Mesenchymal stem cell (in vitro differentiated cells and primary cell): ENCODE data around the gene SERTAD2.

Experiments used
- DNase-seq: peaks from one replicate; pipeline ENCODE4 v3.0.0-alpha.2; 2013
- H2AFZ ChIP-seq: one replicate; pipeline ENCODE4 v1.6.1; 2013; ENCODE audit warnings: low read depth, mild to moderate bottlenecking, control low read depth, inconsistent platforms, low read length, moderate library complexity
- H2AK5ac ChIP-seq: 2 replicates; pipeline ENCODE4 v1.6.1; 2013; ENCODE audit warnings: low read length, moderate library complexity, mild to moderate bottlenecking, inconsistent platforms; ENCODE audit not compliant: severe bottlenecking
- H2BK120ac ChIP-seq: one replicate; pipeline ENCODE4 v1.6.1; 2013; ENCODE audit warnings: low read depth, mild to moderate bottlenecking, inconsistent platforms, low read length, moderate library complexity
- H2BK12ac ChIP-seq, 2 experiments: one replicate each; pipeline ENCODE4 v1.6.1; 2013; ENCODE audit warnings: inconsistent platforms in 2 of 2, low read length in 2 of 2, mild to moderate bottlenecking in 2 of 2, moderate library complexity in 2 of 2, control low read depth in 1 of 2
- H2BK15ac ChIP-seq: one replicate; pipeline ENCODE4 v1.6.1; 2013; ENCODE audit warnings: mild to moderate bottlenecking, low read depth, inconsistent platforms; ENCODE audit not compliant: poor library complexity, severe bottlenecking
- H2BK5ac ChIP-seq: 2 replicates; pipeline ENCODE4 v1.6.1; 2013; ENCODE audit warnings: low read depth, mild to moderate bottlenecking, low read length, control low read depth, inconsistent platforms; ENCODE audit not compliant: poor library complexity, severe bottlenecking
- H3K14ac ChIP-seq, 2 experiments: one replicate each; pipeline ENCODE4 v1.6.1; 2013; ENCODE audit warnings: inconsistent platforms in 2 of 2, low read length in 2 of 2, control low read depth in 1 of 2, mild to moderate bottlenecking in 1 of 2, moderate library complexity in 1 of 2
- H3K18ac ChIP-seq, 2 experiments: one replicate each; pipeline ENCODE4 v1.6.1; 2013; ENCODE audit warnings: inconsistent platforms in 2 of 2, low read length in 2 of 2, control low read depth in 1 of 2, low read depth in 1 of 2, mild to moderate bottlenecking in 1 of 2
- H3K23ac ChIP-seq, 2 experiments: one replicate each; pipeline ENCODE4 v1.6.1; 2013; ENCODE audit warnings: inconsistent platforms in 2 of 2, low read length in 2 of 2, mild to moderate bottlenecking in 2 of 2, moderate library complexity in 2 of 2, control low read depth in 1 of 2
- H3K27ac ChIP-seq: 2 replicates; pipeline ENCODE4 v1.5.1; 2013; ENCODE audit warnings: mild to moderate bottlenecking, moderate library complexity, low read length, control low read depth, inconsistent platforms; ENCODE audit not compliant: poor library complexity, severe bottlenecking
- H3K27me3 ChIP-seq, 2 experiments: 2 replicates each; pipeline versions ENCODE4 v1.6.1 to v1.7.0; 2013; ENCODE audit warnings: low read length in 2 of 2, mild to moderate bottlenecking in 2 of 2, moderate library complexity in 2 of 2, control low read depth in 1 of 2, inconsistent platforms in 1 of 2; ENCODE audit not compliant: control insufficient read depth in 1 of 2, insufficient read depth in 1 of 2
- H3K36me3 ChIP-seq, 2 experiments: 2 replicates each; pipeline versions ENCODE4 v1.6.1 to v1.7.0; 2013; ENCODE audit warnings: low read length in 2 of 2, control low read depth in 1 of 2, inconsistent platforms in 1 of 2, low read depth in 1 of 2, mild to moderate bottlenecking in 1 of 2; ENCODE audit not compliant: insufficient read depth in 2 of 2, control insufficient read depth in 1 of 2
- H3K4ac ChIP-seq, 2 experiments: one replicate each; pipeline ENCODE4 v1.6.1; 2013; ENCODE audit warnings: inconsistent platforms in 2 of 2, low read length in 2 of 2, mild to moderate bottlenecking in 2 of 2, moderate library complexity in 2 of 2, control low read depth in 1 of 2, low read depth in 1 of 2
- H3K4me1 ChIP-seq: 2 replicates; pipeline ENCODE4 v1.6.1; 2013; ENCODE audit warnings: low read depth, low read length, control low read depth; ENCODE audit not compliant: control insufficient read depth, insufficient read depth
- H3K4me2 ChIP-seq: 2 replicates; pipeline ENCODE4 v1.6.1; 2013; ENCODE audit warnings: low read length, mild to moderate bottlenecking, inconsistent platforms; ENCODE audit not compliant: poor library complexity, severe bottlenecking
- H3K4me3 ChIP-seq, 2 experiments: 2 replicates each; pipeline versions ENCODE4 v1.5.1 to v1.7.0; 2013; ENCODE audit warnings: low read length in 2 of 2, mild to moderate bottlenecking in 2 of 2, control low read depth in 1 of 2, low read depth in 1 of 2; ENCODE audit not compliant: insufficient read depth in 1 of 2
- H3K79me1 ChIP-seq: replicated peaks from 2 replicates; pipeline ENCODE4 v1.6.1; 2013; ENCODE audit warnings: mild to moderate bottlenecking, control low read depth, low read length, inconsistent platforms; ENCODE audit not compliant: poor library complexity, severe bottlenecking
- H3K9ac ChIP-seq: 2 replicates; pipeline ENCODE4 v1.7.0; 2013; ENCODE audit warnings: mild to moderate bottlenecking, low read length, moderate library complexity
- H3K9me3 ChIP-seq: 2 replicates; pipeline ENCODE4 v1.7.0; 2013; ENCODE audit warnings: mild to moderate bottlenecking, low read length; ENCODE audit not compliant: control insufficient read depth
- H4K8ac ChIP-seq: one replicate; pipeline ENCODE4 v1.6.1; 2013; ENCODE audit warnings: inconsistent platforms, mild to moderate bottlenecking, low read length, moderate library complexity
- H4K91ac ChIP-seq: one replicate; pipeline ENCODE4 v1.6.1; 2013; ENCODE audit warnings: mild to moderate bottlenecking, low read length, inconsistent platforms
- WGBS: methylation state at CpG from one replicate; pipeline ENCODE4 v1.1.7; 2013; ENCODE audit warnings: mixed read lengths; 5-methylcytosine and 5-hydroxymethylcytosine counted together

The SERTAD2 gene

DNA sequence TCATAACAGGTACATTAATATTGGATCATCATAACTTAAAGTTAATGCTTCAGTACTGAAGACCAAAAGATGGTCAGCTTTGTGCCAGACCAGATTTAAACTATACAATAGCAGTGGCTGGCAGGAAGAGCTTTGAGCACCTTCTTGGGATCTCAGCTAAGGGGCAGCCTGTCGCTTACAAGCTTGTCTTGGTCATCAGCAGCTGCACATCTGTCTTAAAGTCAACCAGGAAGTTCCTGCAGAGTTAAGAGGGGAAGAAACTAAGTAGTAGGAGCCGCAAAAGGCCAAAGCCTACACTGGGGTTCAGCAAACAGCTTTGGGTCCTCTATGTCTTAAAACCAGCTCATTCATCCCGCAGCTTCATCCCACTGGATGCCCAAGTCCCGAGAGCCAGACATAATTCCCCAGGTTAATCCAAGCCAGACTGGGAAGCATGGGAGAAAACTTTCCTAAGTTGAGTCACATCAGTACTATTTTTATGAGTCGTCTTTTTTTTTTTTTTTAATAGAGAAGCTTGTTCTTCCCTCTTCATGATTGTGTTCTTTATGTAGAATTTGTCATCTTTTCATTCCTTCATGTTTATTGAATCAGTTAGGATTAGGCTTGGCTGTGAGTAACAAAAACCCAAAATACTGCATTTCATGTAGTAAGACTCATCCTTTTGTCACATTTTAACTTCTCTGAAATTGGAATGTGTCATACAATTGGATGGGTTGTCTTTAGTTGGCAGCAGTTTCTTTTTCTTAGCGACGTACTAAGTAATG is 59.3 kb downstream of the SERTAD2 start:
- H2BK15ac ChIP-seq, result no peak overlapping the region
- H3K9ac ChIP-seq, result peak overlapping the region; percentile 75
- H3K36me3 ChIP-seq, result peaks cover 8 to 30% of the 10 kb centered on the region in 2 experiments
- no peak overlapping the region for H3K18ac ChIP-seq
- no peak overlapping the region for H2BK12ac ChIP-seq
- no peak overlapping the region for H3K14ac ChIP-seq
- no peak overlapping the region for H4K91ac ChIP-seq
- H2AFZ ChIP-seq, result no peak overlapping the region
- peaks cover 5% of the 10 kb centered on the region for H3K4me1 ChIP-seq
- no peak overlapping the region for H3K23ac ChIP-seq
- no peak overlapping the region for H3K4ac ChIP-seq
- DNase-seq, result peak; percentile 34
- peaks cover 3% of the 10 kb centered on the region for H3K79me1 ChIP-seq
- no peak overlapping the region for H3K4me2 ChIP-seq
- no peak overlapping the region for H2BK120ac ChIP-seq
- H4K8ac ChIP-seq, result peak overlapping the region; percentile 16
- WGBS, result 96% methylated on average over 3 of the region's 7 CpGs
- no peak overlapping the region for H3K27ac ChIP-seq
- no peak overlapping the region for H2BK5ac ChIP-seq
- H3K27me3 ChIP-seq, result no peaks in the 10 kb centered on the region
- H3K4me3 ChIP-seq, result peak overlapping the region in 1 of 2 experiments; percentile 32
- H3K9me3 ChIP-seq, result no peaks in the 10 kb centered on the region
- H2AK5ac ChIP-seq, result no peak overlapping the region

DNA sequence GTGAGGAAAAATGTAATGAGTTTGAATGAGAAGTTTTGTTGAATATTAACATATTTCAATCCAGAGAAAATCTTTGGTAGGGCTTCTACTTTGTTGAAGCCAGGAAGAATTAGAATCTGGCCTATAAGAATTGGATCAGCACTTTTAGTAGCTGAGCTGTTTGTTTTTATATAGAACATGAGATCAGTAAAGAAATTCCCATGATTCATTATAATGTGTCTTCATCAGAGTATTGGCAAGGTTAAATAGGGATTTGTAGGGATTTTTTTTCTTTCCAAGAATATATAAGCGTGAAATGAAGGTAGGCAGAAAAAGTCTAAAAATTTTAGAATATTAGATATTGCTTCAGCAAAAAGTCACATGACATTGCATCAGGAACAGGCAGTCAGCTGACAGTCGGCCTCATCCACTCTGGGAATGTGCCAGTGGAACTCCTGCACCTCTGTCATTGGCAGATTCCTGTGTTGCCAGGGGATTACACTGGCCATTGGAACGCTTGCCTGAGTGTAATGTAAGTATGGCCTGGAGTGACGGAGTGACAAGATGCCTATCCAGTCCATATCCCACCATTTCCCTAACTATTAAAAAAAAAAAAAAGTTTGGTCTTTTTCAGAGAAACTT is 60.6 kb downstream of the SERTAD2 start:
- peaks cover 8 to 39% of the 10 kb centered on the region in 2 experiments for H3K36me3 ChIP-seq
- H3K79me1 ChIP-seq, result peaks cover 4% of the 10 kb centered on the region
- H2BK12ac ChIP-seq, result no peak overlapping the region
- H3K14ac ChIP-seq, result no peak overlapping the region
- no peak overlapping the region for H3K18ac ChIP-seq
- peak; percentile 7 for DNase-seq
- H3K4ac ChIP-seq, result no peak overlapping the region
- no peak overlapping the region for H3K27ac ChIP-seq
- H3K4me2 ChIP-seq, result no peak overlapping the region
- H2BK120ac ChIP-seq, result no peak overlapping the region
- H2AFZ ChIP-seq, result no peak overlapping the region
- H2AK5ac ChIP-seq, result no peak overlapping the region
- peak overlapping the region; percentile 75 for H3K9ac ChIP-seq
- no peaks in the 10 kb centered on the region for H3K27me3 ChIP-seq
- H4K91ac ChIP-seq, result no peak overlapping the region
- no peak overlapping the region for H4K8ac ChIP-seq
- H3K23ac ChIP-seq, result no peak overlapping the region
- peaks cover 5% of the 10 kb centered on the region for H3K4me1 ChIP-seq
- no peaks in the 10 kb centered on the region for H3K9me3 ChIP-seq
- H2BK15ac ChIP-seq, result no peak overlapping the region
- 98% methylated on average over 2 of the region's 4 CpGs for WGBS
- no peak overlapping the region for H2BK5ac ChIP-seq
- H3K4me3 ChIP-seq, result no peak overlapping the region

DNA sequence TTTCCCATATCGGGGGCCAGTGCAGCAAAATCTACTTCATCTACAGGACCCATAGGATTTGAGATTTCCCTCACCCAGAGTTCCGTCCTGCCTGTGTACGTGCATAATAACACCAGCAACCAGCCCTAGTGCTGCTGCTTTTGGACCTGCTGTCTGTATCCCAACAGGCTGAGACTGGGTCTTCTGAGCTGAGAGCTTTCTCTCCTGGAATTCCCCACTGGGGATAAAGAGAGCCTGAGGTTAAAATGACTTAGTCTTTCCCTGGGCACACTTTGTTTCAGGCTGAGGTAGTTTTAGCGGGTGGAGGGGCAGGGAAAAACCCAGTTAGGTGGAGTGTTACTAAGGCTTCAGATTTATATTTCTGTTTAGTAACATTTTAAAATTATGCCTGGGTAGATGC is 62.5 kb downstream of the SERTAD2 start:
- H2BK120ac ChIP-seq, result no peak overlapping the region
- no peak overlapping the region for H3K4ac ChIP-seq
- no peak overlapping the region for H3K18ac ChIP-seq
- WGBS, result 94% methylated on average over 4 of the region's 4 CpGs
- H3K4me2 ChIP-seq, result no peak overlapping the region
- H3K27me3 ChIP-seq, result no peaks in the 10 kb centered on the region
- no peak overlapping the region for H2AFZ ChIP-seq
- H3K9me3 ChIP-seq, result no peaks in the 10 kb centered on the region
- H3K36me3 ChIP-seq, result peaks cover 8 to 43% of the 10 kb centered on the region in 2 experiments
- no peak overlapping the region for H2BK5ac ChIP-seq
- no peak overlapping the region for H2BK15ac ChIP-seq
- no peak overlapping the region for H3K14ac ChIP-seq
- no peak overlapping the region for H4K8ac ChIP-seq
- H3K4me3 ChIP-seq, result no peak overlapping the region
- no peak for DNase-seq
- H3K23ac ChIP-seq, result no peak overlapping the region
- H2AK5ac ChIP-seq, result no peak overlapping the region
- H3K27ac ChIP-seq, result no peak overlapping the region
- H2BK12ac ChIP-seq, result no peak overlapping the region
- H4K91ac ChIP-seq, result no peak overlapping the region
- peaks cover 5% of the 10 kb centered on the region for H3K4me1 ChIP-seq
- H3K79me1 ChIP-seq, result peaks cover 6% of the 10 kb centered on the region
- no peak overlapping the region for H3K9ac ChIP-seq

DNA sequence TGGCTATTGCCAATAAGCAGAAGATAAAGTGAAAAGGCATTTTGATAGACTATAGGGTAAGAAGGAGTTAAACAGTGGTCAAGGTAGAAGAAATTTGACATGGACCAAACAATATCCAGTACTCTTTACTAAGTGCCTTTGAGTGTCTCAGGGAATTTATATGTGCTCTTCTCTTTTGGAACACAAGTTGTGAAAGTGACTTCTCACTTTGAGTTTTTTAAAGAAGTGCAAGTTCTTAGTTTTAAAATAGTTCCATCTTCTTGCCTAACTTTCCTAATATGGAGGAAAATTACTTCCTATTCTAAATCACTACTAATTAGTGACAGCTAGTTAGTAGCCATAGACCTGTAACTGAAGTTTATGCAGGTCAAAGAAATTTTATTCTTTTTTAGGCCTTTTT is 66.2 kb downstream of the SERTAD2 start:
- Histone ChIP-seq H2BK120ac (no peak overlapping the region), H2AFZ (no peak overlapping the region), H3K23ac (no peak overlapping the region), H3K36me3 (peaks cover 6 to 55% of the 10 kb centered on the region in 2 experiments), H3K18ac (no peak overlapping the region), H4K91ac (no peak overlapping the region), H3K4me3 (no peak overlapping the region), H3K79me1 (peaks cover 6% of the 10 kb centered on the region), H3K27ac (no peak overlapping the region), H4K8ac (no peak overlapping the region), H2BK5ac (no peak overlapping the region), H2AK5ac (no peak overlapping the region), H3K9me3 (no peaks in the 10 kb centered on the region), H3K9ac (peak overlapping the region; percentile 64), H3K14ac (no peak overlapping the region), H3K4me1 (no peaks in the 10 kb centered on the region), H3K4me2 (no peak overlapping the region), H2BK12ac (no peak overlapping the region), H2BK15ac (no peak overlapping the region), H3K27me3 (no peaks in the 10 kb centered on the region), H3K4ac (no peak overlapping the region)
- DNase-seq, result no peak
